ENCODE measurements around the gene C11orf87. TPM values are rescaled to one million over a fixed set of nuclear protein-coding genes. Genes with fewer than 3 reads are reported as not detected.

C11orf87 gene
- total and polyA plus RNA-seq, 2 donors (not counting 1 experiment from before 2014, with no cell fraction given): not detected

DNA sequence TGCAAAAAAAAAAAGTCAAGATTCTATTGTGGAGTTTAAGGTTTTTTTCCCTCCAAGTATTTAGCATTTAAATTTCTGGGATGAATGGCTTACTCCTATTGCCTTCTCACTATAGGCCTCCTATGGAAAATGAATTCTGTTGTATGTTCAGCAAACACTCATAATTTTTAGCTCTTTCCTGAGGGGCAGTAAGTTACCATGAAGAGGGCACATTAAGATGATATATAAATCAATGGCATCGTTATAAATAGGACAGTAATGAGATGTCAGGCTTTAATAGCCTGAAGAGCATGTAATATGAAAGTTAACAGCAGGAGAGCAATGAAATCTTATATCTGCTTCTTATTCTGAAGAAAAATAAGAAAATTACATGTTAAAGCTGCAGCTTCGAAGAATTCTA is 32.9 kb downstream of the C11orf87 start:
- Histone ChIP-seq H3K27ac (ENCODE audit: low read length in 2 of 2) (no peak overlapping the region), H3K4me3 (ENCODE audit: control extremely low read depth in 1 of 5, extremely low read depth in 1 of 5, insufficient read depth in 1 of 5, low read depth in 2 of 5, low read length in 4 of 5) (no peak overlapping the region), H3K9ac (ENCODE audit: low read length) (no peak overlapping the region), H2AFZ (ENCODE audit: insufficient read depth, low read depth, low read length, poor library complexity, severe bottlenecking) (no peak overlapping the region), H3K9me3 (ENCODE audit: control extremely low read depth in 1 of 3, control insufficient read depth in 2 of 3, insufficient read depth in 1 of 3, low read length in 2 of 3) (no peaks in the 10 kb centered on the region), H3K36me3 (replicated peaks in 1 of 2; ENCODE audit: control extremely low read depth in 1 of 2, control insufficient read depth in 1 of 2, extremely low read depth in 1 of 2, insufficient read depth in 2 of 2, low read length in 1 of 2) (no peaks in the 10 kb centered on the region), H3K4me1 (ENCODE audit: control insufficient read depth in 2 of 2, insufficient read depth in 2 of 2, low read length in 2 of 2) (no peaks in the 10 kb centered on the region), H3K4me2 (replicated peaks; ENCODE audit: low read depth, low read length, poor library complexity, severe bottlenecking) (no peak overlapping the region), H3K27me3 (replicated peaks in 1 of 4; ENCODE audit: control extremely low read depth in 1 of 4, control insufficient read depth in 3 of 4, insufficient read depth in 4 of 4, low read length in 3 of 4) (no peaks in the 10 kb centered on the region), H4K20me1 (ENCODE audit: control insufficient read depth, insufficient read depth, low read length, poor library complexity, severe bottlenecking) (no peaks in the 10 kb centered on the region), H3K79me2 (ENCODE audit: control insufficient read depth, insufficient read depth, low read length) (no peaks in the 10 kb centered on the region)
- no peaks in the 10 kb centered on the region for H3K4me1 Mint-ChIP-seq
- H3K4me3 Mint-ChIP-seq: no peak overlapping the region
- DNase-seq (no peak), ATAC-seq (ENCODE audit: low read depth) (no peak)
- CTCF ChIA-PET: no interaction called here
- intact Hi-C loops (cut with micrococcal nuclease): no loop called here
- TF ChIP-seq CTCF (IDR thresholded peaks at IDR 0.05) (no peak), EZH2 (IDR thresholded peaks at IDR 0.05; ENCODE audit: borderline replicate concordance, insufficient read depth, low read depth, low read length, poor library complexity, severe bottlenecking) (no peak)
- H3K9me3 Mint-ChIP-seq (ENCODE audit: insufficient read depth): peaks cover 2% of the 10 kb centered on the region
- no peaks in the 10 kb centered on the region for H3K27me3 Mint-ChIP-seq
- WGBS (ENCODE audit: insufficient coverage): no CpG with 5 or more reads among the region's 2 CpGs
- H3K27ac Mint-ChIP-seq: no peak overlapping the region
- POLR2A ChIA-PET: no interaction called here
